Trophoblast cell (in vitro differentiated cells and primary cell): ENCODE measurements around the gene CPED1.
"Not testable (repeated sequence)": the region's sequence is repeated elsewhere in the genome, so short reads cannot be mapped to it uniquely, and the experiment has no call there.

Experiments used
- DNase-seq, 2 donors: peaks; one replicate each; pipeline ENCODE4 v3.0.0-alpha.2; 2016
- H2AFZ ChIP-seq: 2 replicates; pipeline ENCODE4 v1.6.1; 2013; ENCODE audit warnings: low read length, moderate library complexity, mild to moderate bottlenecking; ENCODE audit not compliant: insufficient read depth, poor library complexity
- H2AK5ac ChIP-seq: 2 replicates; pipeline ENCODE4 v1.6.1; 2013; ENCODE audit warnings: mild to moderate bottlenecking, low read length
- H2BK120ac ChIP-seq: 2 replicates; pipeline ENCODE4 v1.6.1; 2013; ENCODE audit warnings: low read length, mild to moderate bottlenecking, moderate library complexity; ENCODE audit not compliant: insufficient read depth, poor library complexity
- H2BK12ac ChIP-seq: 2 replicates; pipeline ENCODE4 v1.6.1; 2013; ENCODE audit warnings: mild to moderate bottlenecking, low read length, moderate library complexity
- H2BK5ac ChIP-seq: 2 replicates; pipeline ENCODE4 v1.6.1; 2013; ENCODE audit warnings: low read length, low read depth, moderate library complexity, mild to moderate bottlenecking; ENCODE audit not compliant: poor library complexity
- H3K14ac ChIP-seq: 2 replicates; pipeline ENCODE4 v1.6.1; 2013; ENCODE audit warnings: mild to moderate bottlenecking, low read length
- H3K18ac ChIP-seq: 2 replicates; pipeline ENCODE4 v1.6.1; 2013; ENCODE audit warnings: mild to moderate bottlenecking, low read length
- H3K23ac ChIP-seq: 2 replicates; pipeline ENCODE4 v1.6.1; 2013; ENCODE audit warnings: low read length
- H3K27ac ChIP-seq: 2 replicates; pipeline ENCODE4 v1.5.1; 2013; ENCODE audit warnings: low read depth, mild to moderate bottlenecking, inconsistent platforms, low read length, moderate library complexity
- H3K27me3 ChIP-seq: 2 replicates; pipeline ENCODE4 v1.6.1; 2013; ENCODE audit warnings: inconsistent platforms, mild to moderate bottlenecking, low read length, moderate library complexity; ENCODE audit not compliant: insufficient read depth
- H3K36me3 ChIP-seq, 2 experiments: 1 replicate in 1 of 2; 2 replicates in 1 of 2; pipeline ENCODE4 v1.6.1; 2013; ENCODE audit warnings: low read length in 2 of 2, mild to moderate bottlenecking in 2 of 2, moderate library complexity in 1 of 2; ENCODE audit not compliant: insufficient read depth in 2 of 2, control insufficient read depth in 1 of 2
- H3K4ac ChIP-seq: 2 replicates; pipeline ENCODE4 v1.6.1; 2013; ENCODE audit warnings: low read depth, mild to moderate bottlenecking, low read length, moderate library complexity
- H3K4me1 ChIP-seq, 2 experiments: 1 replicate in 1 of 2; 2 replicates in 1 of 2; pipeline ENCODE4 v1.6.1; 2013; ENCODE audit warnings: low read length in 2 of 2, mild to moderate bottlenecking in 2 of 2, moderate library complexity in 1 of 2; ENCODE audit not compliant: insufficient read depth in 2 of 2, control insufficient read depth in 1 of 2
- H3K4me2 ChIP-seq: 2 replicates; pipeline ENCODE4 v1.6.1; 2013; ENCODE audit warnings: inconsistent platforms, mild to moderate bottlenecking, low read length, moderate library complexity
- H3K4me3 ChIP-seq: 2 replicates; pipeline ENCODE4 v1.5.1; 2013; ENCODE audit warnings: mild to moderate bottlenecking, low read depth, low read length, inconsistent platforms
- H3K79me1 ChIP-seq: one replicate; pipeline ENCODE4 v1.6.1; 2013; ENCODE audit warnings: low read length
- H3K79me2 ChIP-seq: 2 replicates; pipeline ENCODE4 v1.6.1; 2013; ENCODE audit warnings: low read length, mild to moderate bottlenecking; ENCODE audit not compliant: control insufficient read depth, insufficient read depth, poor library complexity
- H3K9ac ChIP-seq: 2 replicates; pipeline ENCODE4 v1.6.1; 2013; ENCODE audit warnings: mild to moderate bottlenecking, low read length
- H3K9me3 ChIP-seq: 2 replicates; pipeline ENCODE4 v1.6.1; 2013; ENCODE audit warnings: low read depth, mild to moderate bottlenecking, control low read depth, inconsistent platforms, low read length; ENCODE audit not compliant: insufficient read depth
- H4K12ac ChIP-seq: 2 replicates; pipeline ENCODE4 v1.6.1; 2013; ENCODE audit warnings: low read depth, mild to moderate bottlenecking, low read length, moderate library complexity
- H4K8ac ChIP-seq: 2 replicates; pipeline ENCODE4 v1.6.1; 2013; ENCODE audit warnings: low read depth, mild to moderate bottlenecking, low read length, moderate library complexity
- H4K91ac ChIP-seq: one replicate; pipeline ENCODE4 v1.6.1; 2013; ENCODE audit warnings: low read depth, mild to moderate bottlenecking, low read length, moderate library complexity
- WGBS: extraction: QIAGEN DNeasy Blood & Tissue Kit; methylation state at CpG from one replicate; pipeline ENCODE4 v1.1.7; 2013; ENCODE audit warnings: missing lambda C conversion rate; ENCODE audit not compliant: insufficient read length, insufficient coverage; ENCODE audit errors: extremely low coverage; 5-methylcytosine and 5-hydroxymethylcytosine counted together

Gene CPED1

GRCh38 chr7:121313793-121314676 lies 325.5 kb downstream of the CPED1 start:
- H4K8ac ChIP-seq = no peak overlapping the region
- peaks cover 0 to 2% of the 10 kb centered on the region in 2 experiments for H3K4me1 ChIP-seq
- no peak overlapping the region for H3K4me3 ChIP-seq
- no peak overlapping the region for H3K9ac ChIP-seq
- H3K79me2 ChIP-seq = no peaks in the 10 kb centered on the region
- H2BK12ac ChIP-seq = no peak overlapping the region
- H3K79me1 ChIP-seq = no peaks in the 10 kb centered on the region
- no peaks in the 10 kb centered on the region for H3K27me3 ChIP-seq
- no peak overlapping the region for H3K4ac ChIP-seq
- no peaks in the 10 kb centered on the region for H3K9me3 ChIP-seq
- no peak overlapping the region for H2AFZ ChIP-seq
- H4K91ac ChIP-seq = no peak overlapping the region
- H2BK5ac ChIP-seq = no peak overlapping the region
- H3K36me3 ChIP-seq = no peaks in the 10 kb centered on the region
- WGBS = no CpG with 5 or more reads among the region's 9 CpGs
- H2AK5ac ChIP-seq = no peak overlapping the region
- no peak overlapping the region for H3K23ac ChIP-seq
- H2BK120ac ChIP-seq = no peak overlapping the region
- no peak for DNase-seq
- no peak overlapping the region for H4K12ac ChIP-seq
- no peak overlapping the region for H3K14ac ChIP-seq
- no peak overlapping the region for H3K4me2 ChIP-seq
- no peak overlapping the region for H3K18ac ChIP-seq
- H3K27ac ChIP-seq = no peak overlapping the region

GRCh38 chr7:121315170-121315569 lies 326.7 kb downstream of the CPED1 start:
- not testable (repeated sequence) for H3K23ac ChIP-seq, H3K9me3 ChIP-seq, H3K4ac ChIP-seq, H3K79me1 ChIP-seq, H3K27ac ChIP-seq, H3K27me3 ChIP-seq, H3K14ac ChIP-seq, H2AK5ac ChIP-seq, H2AFZ ChIP-seq, DNase-seq, H2BK120ac ChIP-seq, H3K4me3 ChIP-seq, H2BK12ac ChIP-seq, H4K91ac ChIP-seq, H3K79me2 ChIP-seq, H3K36me3 ChIP-seq, H4K8ac ChIP-seq, H3K9ac ChIP-seq, H4K12ac ChIP-seq, H3K4me1 ChIP-seq, H2BK5ac ChIP-seq, H3K4me2 ChIP-seq, H3K18ac ChIP-seq
- WGBS = no CpG with 5 or more reads among the region's 3 CpGs

GRCh38 chr7:121322460-121322859 lies 333.9 kb downstream of the CPED1 start:
- no peak overlapping the region for H2BK120ac ChIP-seq
- H2AK5ac ChIP-seq = no peak overlapping the region
- H3K9me3 ChIP-seq = no peaks in the 10 kb centered on the region
- WGBS = no CpG with 5 or more reads among the region's 3 CpGs
- no peaks in the 10 kb centered on the region for H3K79me1 ChIP-seq
- H3K4me2 ChIP-seq = no peak overlapping the region
- no peaks in the 10 kb centered on the region for H3K4me1 ChIP-seq
- no peak overlapping the region for H3K18ac ChIP-seq
- no peaks in the 10 kb centered on the region for H3K27me3 ChIP-seq
- DNase-seq = no peak
- H3K79me2 ChIP-seq = no peaks in the 10 kb centered on the region
- no peak overlapping the region for H4K12ac ChIP-seq
- H2BK5ac ChIP-seq = no peak overlapping the region
- H3K4me3 ChIP-seq = no peak overlapping the region
- H3K4ac ChIP-seq = no peak overlapping the region
- H4K91ac ChIP-seq = no peak overlapping the region
- no peak overlapping the region for H2AFZ ChIP-seq
- no peak overlapping the region for H3K14ac ChIP-seq
- H4K8ac ChIP-seq = no peak overlapping the region
- no peak overlapping the region for H3K27ac ChIP-seq
- no peak overlapping the region for H3K23ac ChIP-seq
- no peak overlapping the region for H3K9ac ChIP-seq
- no peaks in the 10 kb centered on the region for H3K36me3 ChIP-seq
- no peak overlapping the region for H2BK12ac ChIP-seq

GRCh38 chr7:121323515-121324302 lies 335.2 kb downstream of the CPED1 start:
- no peak overlapping the region for H3K4me2 ChIP-seq
- H3K79me2 ChIP-seq = no peaks in the 10 kb centered on the region
- H3K14ac ChIP-seq = no peak overlapping the region

More at GRCh38 chr7:121323515-121324302, 335.2 kb downstream of the CPED1 start:
- no peak overlapping the region for H2BK12ac ChIP-seq
- no peak overlapping the region for H3K23ac ChIP-seq
- H4K91ac ChIP-seq = no peak overlapping the region
- DNase-seq = no peak
- H4K12ac ChIP-seq = no peak overlapping the region
- H3K4me1 ChIP-seq = no peaks in the 10 kb centered on the region
- no peak overlapping the region for H2AFZ ChIP-seq
- no peak overlapping the region for H3K27ac ChIP-seq
- peaks cover 3% of the 10 kb centered on the region for H3K9me3 ChIP-seq
- H3K18ac ChIP-seq = no peak overlapping the region
- H3K4me3 ChIP-seq = no peak overlapping the region
- no peaks in the 10 kb centered on the region for H3K36me3 ChIP-seq
- H2AK5ac ChIP-seq = no peak overlapping the region
- H4K8ac ChIP-seq = no peak overlapping the region
- no peak overlapping the region for H3K4ac ChIP-seq
- H3K9ac ChIP-seq = no peak overlapping the region
- no peak overlapping the region for H2BK120ac ChIP-seq
- H2BK5ac ChIP-seq = no peak overlapping the region
- WGBS = no CpG with 5 or more reads among the region's 5 CpGs
- H3K79me1 ChIP-seq = no peaks in the 10 kb centered on the region
- H3K27me3 ChIP-seq = peaks cover 2% of the 10 kb centered on the region
